ENCODE data around the gene IL3RA.
"Not testable (repeated sequence)": the region's sequence is repeated elsewhere in the genome, so short reads cannot be mapped to it uniquely, and the experiment has no call there.

Gene IL3RA

DNA sequence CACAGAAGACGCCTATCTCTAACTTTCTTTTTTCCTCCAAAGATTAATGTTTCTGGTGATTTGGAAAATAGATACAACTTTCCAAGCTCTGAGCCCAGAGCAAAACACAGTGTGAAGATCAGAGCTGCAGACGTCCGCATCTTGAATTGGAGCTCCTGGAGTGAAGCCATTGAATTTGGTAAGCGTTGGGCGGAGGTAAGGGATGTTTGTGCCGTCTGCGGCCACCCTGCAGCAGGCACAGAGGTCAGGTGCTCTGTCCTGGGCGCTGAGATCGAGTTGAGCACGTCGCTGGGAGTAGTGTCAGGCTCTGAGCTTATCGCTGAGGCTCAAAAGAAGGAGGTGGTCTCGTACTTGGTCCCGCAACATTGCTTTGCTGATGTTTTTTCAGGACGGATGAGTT is 36.1 kb upstream of the IL3RA start:
- H3K4me3 ChIP-seq (ENCODE audit: low read depth, low read length) = no peak overlapping the region
- TF ChIP-seq, protein P1, sequence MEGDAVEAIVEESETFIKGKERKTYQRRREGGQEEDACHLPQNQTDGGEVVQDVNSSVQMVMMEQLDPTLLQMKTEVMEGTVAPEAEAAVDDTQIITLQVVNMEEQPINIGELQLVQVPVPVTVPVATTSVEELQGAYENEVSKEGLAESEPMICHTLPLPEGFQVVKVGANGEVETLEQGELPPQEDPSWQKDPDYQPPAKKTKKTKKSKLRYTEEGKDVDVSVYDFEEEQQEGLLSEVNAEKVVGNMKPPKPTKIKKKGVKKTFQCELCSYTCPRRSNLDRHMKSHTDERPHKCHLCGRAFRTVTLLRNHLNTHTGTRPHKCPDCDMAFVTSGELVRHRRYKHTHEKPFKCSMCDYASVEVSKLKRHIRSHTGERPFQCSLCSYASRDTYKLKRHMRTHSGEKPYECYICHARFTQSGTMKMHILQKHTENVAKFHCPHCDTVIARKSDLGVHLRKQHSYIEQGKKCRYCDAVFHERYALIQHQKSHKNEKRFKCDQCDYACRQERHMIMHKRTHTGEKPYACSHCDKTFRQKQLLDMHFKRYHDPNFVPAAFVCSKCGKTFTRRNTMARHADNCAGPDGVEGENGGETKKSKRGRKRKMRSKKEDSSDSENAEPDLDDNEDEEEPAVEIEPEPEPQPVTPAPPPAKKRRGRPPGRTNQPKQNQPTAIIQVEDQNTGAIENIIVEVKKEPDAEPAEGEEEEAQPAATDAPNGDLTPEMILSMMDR (IDR thresholded peaks at IDR 0.05; ENCODE audit: borderline replicate concordance, insufficient read depth, low read depth, low read length) = no peak

DNA sequence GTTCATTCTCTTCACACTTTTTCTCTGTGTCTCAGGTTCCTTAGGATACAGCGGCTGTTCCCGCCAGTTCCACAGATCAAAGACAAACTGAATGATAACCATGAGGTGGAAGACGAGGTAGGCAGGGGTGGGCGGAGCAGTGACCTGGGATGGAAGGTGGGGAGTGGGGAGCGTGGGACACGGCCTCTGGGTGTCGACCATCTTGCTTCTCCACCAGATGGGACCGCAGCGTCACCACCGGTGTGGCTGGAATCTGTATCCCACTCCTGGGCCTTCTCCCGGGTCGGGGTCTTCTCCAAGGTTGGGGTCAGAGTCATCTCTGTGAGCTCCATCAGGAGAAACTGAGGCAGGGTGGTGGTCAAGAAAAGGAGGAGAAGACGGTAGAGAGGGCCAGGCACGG is 31.2 kb upstream of the IL3RA start:
- no peak overlapping the region for H3K4me3 ChIP-seq (ENCODE audit: low read depth, low read length)
- TF ChIP-seq, protein P1 (IDR thresholded peaks at IDR 0.05; ENCODE audit: borderline replicate concordance, insufficient read depth, low read depth, low read length) = no peak

DNA sequence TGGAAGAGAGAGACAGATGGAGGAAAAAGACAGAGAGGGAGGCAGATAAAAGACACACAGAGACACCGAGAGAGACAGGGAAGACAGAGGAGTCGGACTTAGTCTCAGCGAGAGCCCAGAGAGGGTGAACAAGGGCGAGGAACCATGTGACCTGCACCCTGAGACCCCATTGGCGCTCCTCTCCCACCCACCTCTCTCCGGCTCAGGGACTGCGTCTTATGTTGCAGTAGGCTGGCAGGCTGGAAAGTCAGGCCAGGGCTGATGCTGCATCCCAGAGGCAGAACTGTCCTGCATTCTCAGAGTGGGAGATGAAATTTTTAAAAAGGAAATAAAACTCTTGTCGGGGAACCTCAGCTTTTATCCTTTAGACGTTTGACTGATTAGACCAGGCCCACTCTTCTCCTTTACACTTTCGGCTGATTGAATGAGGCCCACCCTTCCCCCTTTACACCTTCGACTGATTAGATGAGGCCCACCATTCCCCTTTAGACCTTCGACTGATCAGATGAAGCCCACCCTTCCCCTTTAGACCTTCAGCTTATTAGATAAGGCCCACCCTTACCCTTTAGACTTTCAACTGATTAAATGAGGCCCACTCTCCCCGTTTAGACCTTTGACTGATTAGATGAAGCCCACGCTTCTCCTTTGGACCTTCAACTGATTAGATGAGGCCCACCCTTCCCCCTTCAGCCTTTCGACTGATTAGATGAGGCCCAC is 29.5 kb upstream of the IL3RA start:
- no peak overlapping the region for H3K4me3 ChIP-seq (ENCODE audit: low read depth, low read length)
- TF ChIP-seq, protein P1 (IDR thresholded peaks at IDR 0.05; ENCODE audit: borderline replicate concordance, insufficient read depth, low read depth, low read length) = no peak

DNA sequence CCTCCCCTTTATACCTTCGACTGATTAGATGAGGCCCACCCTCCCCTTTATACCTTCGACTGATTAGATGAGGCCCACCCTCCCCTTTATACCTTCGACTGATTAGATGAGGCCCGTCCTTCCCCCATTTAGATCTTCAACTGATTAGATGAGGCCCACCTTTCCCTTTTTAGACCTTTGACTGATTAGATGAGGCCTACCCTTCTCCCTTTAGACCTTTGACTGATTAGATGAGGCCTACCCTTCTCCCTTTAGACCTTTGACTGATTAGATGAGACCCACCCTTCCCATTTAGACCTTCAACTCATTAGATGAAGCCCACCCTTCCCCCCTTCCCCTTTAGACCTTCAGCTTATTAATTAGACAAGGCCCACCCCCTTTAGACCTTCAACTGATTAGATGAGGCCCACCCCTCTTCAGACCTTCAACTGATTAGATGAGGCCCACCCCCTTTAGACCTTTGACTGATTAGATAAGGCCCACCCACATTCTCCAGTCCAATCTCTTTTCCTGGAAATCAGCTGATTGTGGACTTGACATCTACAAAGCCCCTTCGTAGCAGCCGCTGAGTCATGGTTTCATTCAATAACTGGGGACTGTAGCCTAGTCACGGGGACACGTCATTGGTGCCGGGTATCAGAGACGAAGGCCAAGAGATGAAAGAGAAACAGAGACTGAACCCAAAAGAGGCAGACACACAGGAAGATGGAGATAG is 28.8 kb upstream of the IL3RA start:
- TF ChIP-seq, protein P1 (IDR thresholded peaks at IDR 0.05; ENCODE audit: borderline replicate concordance, insufficient read depth, low read depth, low read length) = no peak
- no peak overlapping the region for H3K4me3 ChIP-seq (ENCODE audit: low read depth, low read length)

DNA sequence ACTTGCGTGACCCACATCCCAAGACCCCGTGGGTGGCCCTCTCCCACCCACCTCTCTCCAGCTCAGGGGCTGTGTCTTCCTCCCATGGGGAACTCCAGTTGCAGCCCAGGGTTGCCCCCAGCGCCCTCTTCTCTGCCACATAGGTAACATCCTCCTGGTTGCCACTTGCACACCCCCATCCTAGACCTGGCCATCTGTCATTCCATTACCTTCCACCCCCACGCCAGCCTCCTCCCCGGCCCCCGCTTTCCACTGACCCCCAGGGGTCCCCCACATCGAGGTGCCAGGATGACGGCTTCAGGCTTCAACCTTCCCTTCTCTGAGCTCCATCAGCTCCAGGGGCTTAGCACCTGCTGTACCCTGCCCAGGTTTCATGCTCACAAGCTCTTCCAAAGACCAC is 28.1 kb upstream of the IL3RA start:
- TF ChIP-seq, protein P1 (IDR thresholded peaks at IDR 0.05; ENCODE audit: borderline replicate concordance, insufficient read depth, low read depth, low read length) = no peak
- H3K4me3 ChIP-seq (ENCODE audit: low read depth, low read length) = no peak overlapping the region

DNA sequence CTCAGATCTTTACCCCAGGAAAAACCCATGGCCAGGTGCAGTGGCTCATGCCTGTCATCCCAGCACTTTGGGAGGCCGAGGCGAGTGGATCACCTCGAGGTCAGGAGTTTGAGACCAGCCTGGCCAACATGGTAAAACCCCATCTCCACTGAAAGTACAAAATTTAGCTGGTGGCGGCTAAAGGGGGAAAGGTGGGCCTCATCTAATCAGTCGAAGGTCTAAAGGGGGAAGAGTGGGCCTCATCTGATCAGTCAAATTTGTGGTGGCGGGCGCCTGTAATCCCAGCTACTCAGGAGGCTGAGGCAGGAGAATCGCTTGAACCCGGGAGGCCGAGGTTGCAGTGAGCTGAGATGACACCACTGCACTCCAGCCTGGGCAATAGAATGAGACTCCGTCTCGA is 27.7 kb upstream of the IL3RA start:
- H3K4me3 ChIP-seq (ENCODE audit: low read depth, low read length) = not testable (repeated sequence)

DNA sequence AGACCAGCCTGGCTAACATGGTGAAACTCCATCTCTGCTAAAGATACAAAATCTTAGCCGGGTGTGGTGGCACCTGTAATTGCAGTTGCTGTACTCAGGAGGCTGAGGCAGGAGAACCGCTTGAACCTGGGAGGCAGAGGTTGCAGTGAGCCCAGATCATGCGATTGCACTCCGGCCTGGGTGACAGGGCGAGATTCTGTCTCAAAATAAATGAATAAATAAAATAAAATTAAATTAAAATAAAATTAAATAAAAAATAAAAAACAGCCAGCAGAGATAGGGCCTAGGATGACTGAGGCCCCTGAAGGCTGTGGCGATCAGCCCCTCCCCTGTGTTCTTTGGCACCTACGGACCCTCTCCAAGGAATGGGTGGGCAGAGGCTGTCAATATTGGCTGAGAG is 22.8 kb upstream of the IL3RA start:
- TF ChIP-seq, protein P1 (IDR thresholded peaks at IDR 0.05; ENCODE audit: borderline replicate concordance, insufficient read depth, low read depth, low read length) = no peak
- H3K4me3 ChIP-seq (ENCODE audit: low read depth, low read length) = no peak overlapping the region

Data from GM12875 (cell line).